Activated CD8-positive, alpha-beta memory T cell treated with anti-CD3 and anti-CD28 coated beads for 48 hours (primary cell): ENCODE data around the gene RAP1GAP2.
A peak's percentile ranks its signal among the peaks of the same experiment; 100 is the strongest.
"Not testable (repeated sequence)": the region's sequence is repeated elsewhere in the genome, so short reads cannot be mapped to it uniquely, and the experiment has no call there.

Source experiments
- DNase-seq, 3 experiments: peaks; one replicate each; pipeline ENCODE4 v3.0.0-alpha.2; 2020; ENCODE audit warnings: low read depth in 2 of 3, low spot score in 2 of 3

The RAP1GAP2 gene

DNA sequence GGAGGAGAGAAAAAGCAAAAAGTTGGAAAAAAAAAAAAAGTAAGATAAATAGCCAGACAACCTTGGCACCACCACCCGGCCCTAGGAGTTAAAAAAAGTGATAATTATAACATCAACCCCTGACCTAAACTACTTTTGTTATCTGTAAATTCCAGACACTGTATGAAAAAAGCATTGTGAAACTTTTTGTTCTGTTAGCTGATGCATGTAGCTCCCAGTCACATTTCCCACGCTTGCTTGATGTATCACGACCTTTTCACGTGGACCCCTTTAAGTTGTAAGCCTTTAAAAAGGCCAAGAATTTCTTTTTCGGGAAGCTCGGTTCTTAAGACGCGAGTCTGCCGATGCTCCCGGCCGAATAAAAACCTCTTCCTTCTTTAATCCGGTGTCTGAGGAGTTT lies 10.9 kb upstream of the RAP1GAP2 start:
- not testable (repeated sequence) for DNase-seq

DNA sequence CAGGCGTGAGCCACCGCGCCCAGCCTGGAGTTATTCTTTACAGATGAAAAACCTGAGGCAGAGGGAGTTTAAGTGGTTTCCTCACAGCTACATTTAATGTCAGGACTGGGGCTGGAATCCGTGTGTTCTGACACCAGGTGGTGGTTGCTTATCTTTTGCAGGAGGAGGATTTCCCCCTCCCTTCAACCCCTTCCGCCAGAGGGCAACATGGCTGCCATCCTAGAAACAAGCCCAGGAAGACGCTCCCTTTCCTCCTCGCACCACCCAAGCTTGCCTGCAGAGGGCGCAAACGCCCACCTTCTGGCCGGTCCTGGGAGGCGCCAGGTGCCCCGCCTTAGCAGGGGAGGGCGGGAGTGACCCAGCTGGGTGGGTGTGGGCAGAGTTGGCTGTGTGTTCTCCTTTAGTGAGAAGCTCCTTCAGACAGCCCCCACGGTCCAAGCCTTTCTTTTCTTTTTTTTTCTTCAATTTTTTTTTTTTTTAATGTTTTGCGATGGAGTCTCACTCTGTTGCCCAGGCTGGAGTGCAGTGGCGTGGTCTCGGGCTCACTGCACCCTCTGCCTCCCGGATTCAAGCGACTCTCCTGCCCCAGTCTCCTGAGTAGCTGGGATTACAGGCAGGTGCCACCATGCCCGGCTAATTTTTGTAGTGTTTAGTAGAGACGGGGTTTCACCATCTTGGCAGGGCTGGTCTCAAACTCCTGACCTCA lies 9.9 kb upstream of the RAP1GAP2 start:
- DNase-seq, result peak; percentile 81 to 96 (median 91)

DNA sequence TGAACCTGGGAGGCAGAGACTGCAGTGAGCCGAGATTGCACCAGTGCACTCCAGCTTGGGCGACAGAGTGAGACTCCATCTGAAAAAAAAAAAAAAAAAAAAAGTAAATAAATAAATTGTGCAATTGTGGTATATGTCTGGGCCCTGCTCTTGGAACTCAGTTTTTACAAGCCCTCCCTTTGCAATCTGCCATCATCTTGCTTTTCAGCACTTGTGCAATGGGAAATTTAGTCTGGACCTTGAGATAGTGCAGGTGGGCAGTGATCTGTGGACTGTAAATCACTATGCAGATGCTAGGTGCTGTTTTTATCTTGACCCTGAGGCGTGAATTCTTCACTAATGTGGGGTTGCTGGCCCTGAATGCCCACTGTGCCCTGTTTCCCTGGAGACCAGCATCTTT lies 6.5 kb upstream of the RAP1GAP2 start:
- DNase-seq, result no peak

DNA sequence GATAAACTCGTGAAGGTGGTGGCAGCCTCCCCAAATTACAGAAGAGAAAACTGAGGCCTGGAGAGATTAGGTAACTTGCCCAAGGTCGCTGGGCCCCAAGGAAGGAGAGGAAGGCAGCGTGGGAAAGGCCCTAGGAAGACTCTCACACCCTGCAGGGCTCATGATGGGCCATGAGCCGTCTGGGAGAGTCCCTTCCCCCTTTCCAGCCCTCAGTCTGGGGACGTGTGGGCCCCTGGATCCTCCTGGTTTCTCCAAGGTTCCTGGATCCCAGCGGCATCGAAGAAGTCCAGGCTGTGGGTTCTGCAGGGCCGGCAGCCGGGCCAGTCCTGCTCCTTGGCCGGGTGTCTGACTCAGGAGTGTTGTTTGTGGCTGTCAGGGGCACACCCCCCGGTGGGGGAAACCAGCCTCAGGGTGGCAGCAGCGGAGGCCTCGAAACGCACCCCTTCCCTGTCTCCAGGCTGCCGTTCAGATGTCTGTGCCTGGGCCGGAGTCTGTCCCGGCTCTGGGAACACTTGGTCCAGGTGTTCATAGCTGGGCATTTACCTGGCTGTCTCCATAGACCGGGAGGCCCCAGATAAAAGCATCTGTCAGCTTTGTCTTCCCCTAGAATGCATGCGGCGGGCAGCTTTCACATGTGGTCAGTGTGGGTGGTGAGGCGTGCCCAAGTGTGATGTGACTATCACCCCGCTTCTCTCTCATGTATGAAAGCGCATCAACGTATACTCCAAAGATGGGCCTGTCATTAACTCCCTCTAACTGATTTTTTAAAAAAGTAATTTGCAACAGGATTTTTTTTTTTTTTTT lies 3.7 kb upstream of the RAP1GAP2 start:
- peak; percentile 58 to 66 (median 64) for DNase-seq

DNA sequence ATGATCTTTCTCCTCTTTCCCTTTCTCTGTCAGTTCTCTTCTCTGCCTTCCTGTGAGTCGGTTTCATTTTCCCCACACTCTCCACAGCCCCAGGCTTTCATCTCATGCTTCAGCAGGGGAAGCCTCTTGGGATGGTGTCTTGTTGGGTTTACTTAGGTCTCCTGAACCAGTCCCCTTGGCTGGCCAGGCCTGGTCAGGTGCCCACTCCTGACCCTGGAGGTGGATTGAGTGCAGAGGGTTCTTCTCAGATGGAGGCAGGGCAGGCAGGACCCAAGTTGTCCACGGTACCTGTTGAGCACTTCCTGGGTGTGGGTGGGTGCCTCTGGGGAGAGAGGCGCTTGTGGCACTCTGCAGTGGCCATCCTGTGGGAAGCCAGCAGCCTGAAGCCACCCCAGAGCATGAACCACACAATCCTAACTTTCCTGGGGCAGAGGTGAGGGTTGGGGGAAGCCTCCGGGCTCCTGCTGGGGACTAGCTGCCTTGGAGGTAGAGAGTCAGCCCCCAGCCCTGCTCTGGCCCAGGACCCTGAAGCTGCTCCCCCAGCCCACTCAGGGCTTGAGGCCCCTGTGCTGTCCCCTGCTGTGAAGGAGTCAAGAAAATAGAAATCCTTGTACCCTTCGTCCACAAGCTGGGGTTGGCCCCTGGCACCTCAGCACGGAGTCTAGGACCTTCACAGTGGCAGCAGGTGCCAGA lies 2.0 kb upstream of the RAP1GAP2 start:
- no peak for DNase-seq

DNA sequence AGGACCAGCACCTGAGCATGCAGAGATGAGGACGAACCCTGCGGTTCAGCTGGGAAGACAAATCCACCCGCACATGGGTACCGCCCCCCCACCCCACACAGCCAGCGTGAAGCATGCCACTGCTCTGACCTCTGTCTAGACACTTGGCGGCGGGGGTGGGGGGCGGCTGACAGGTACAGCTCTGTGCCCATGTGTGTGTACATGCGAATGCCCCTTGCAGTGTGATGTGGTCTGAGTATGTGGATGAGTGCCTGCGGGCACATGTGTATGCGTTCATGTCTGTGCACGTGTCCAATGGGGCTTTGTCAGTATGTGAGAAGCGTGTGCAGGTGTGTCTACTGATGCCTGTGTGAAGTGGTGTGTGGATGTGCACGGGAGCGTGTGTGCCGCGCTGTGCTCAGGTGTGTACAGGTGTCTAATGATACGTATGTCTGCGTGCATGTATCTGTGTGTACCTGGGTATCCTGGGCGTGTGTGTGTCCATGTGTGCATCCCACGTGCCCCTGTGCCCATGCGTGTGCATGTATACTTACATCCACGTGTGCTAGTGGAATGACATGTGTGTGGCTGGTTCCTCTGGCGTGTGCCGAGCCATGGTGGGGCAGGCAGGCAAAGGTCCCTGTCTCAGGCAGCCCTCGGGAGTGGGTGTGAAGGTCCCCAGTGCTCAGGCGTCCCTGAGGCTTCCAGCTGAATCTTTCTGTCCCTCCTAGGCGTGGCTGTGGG lies 636 bp upstream of the RAP1GAP2 start:
- DNase-seq, result no peak

DNA sequence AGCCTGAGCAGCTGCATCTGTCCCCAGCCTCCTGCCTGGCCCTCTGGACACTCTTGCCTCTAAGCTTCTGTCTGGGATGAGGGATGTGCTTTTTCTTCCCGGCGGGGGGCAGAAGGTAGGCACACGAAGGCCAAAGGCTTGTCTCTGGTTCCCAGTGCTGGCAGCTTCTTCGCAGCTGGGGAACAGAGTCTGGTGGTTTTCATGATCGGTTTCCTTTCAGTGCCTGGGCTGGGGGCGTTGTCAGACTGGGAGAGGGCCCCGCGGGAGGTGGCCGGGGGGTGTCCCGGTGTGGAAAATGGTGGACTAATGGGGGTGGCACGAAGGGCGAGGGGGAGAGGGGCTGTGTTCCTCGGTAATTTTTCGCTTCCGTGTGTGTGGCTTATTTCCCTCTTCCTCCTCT lies 988 bp downstream of the RAP1GAP2 start:
- DNase-seq, result no peak

DNA sequence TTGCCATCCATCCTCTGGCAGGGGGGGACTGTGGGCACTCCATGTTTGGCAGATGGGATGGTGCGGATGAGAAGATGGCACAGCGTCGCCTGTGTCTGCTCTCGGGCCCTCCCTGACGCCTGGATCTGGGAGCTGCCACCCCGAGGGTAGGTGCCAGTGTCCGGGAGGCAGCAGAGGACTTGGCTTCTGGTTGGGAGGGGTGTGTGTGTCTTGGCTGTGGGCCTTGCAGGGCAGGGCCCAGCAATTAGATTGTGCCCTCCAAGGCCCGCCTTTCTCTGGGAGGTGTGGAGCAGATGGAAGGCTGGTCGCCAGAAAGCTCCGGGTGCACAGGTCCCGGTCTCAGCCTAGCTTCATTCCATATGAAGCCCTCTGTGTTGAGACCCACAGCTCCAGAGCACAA lies 1.4 kb downstream of the RAP1GAP2 start:
- no peak for DNase-seq

DNA sequence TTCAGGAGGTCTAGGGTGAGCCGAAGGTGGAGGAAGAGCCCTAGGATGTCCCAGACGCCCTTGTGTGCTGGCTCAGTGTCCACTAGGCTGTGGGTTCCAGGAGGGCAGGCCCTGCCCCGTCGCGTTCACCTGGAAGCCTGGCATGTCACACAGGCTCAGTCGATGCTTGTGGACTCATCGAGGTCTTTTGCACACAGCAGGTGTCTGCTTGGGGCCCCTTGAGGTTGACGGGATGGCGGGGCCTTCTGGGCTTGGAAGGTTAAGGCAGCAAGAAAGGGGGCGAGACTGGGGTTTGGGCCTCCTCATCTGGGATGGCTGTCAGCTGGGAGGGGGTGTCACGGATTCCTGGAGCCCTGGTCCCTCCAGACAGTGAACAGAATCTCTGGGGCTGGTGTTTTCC lies 1.9 kb downstream of the RAP1GAP2 start:
- DNase-seq, result no peak

DNA sequence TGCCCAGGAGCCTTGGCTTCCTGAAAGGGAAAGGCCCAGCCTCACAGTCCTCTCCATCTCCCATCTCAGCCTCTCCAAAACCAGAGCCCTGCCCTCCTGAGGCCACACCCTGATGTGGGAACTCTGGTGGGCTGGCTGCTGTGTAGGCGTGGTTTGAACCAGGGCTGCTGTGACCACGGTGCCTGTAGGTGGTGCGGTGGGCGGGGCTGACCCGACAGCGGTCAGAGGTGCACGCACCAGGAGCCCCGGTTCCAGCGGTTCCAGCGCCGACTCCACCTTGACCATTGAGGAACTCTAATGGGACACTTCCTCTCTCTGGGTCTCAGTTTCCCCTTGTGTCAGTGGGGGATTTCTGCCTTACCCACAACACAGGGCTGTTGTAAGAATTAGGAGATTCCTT lies 2.4 kb downstream of the RAP1GAP2 start:
- DNase-seq, result no peak

DNA sequence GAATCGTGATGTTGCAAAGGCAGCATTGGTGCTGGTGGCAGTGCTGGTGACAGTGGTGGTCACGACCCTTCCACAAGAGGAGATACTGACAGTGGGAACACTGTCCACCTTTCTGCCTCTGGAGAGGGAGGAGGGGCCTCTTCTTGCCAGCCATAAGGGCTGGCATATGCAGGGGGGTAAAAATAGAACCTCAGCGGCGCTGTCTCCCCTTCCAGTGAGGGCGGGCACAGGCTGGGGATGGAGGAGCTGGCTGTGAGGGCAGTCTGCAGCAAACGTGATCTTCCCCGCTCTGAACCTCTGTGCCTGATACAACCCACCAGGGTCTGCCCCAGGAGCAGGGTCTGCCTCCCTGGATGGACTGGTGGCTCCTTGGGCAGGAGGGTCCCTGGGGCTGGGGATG lies 3.4 kb downstream of the RAP1GAP2 start:
- DNase-seq, result no peak

DNA sequence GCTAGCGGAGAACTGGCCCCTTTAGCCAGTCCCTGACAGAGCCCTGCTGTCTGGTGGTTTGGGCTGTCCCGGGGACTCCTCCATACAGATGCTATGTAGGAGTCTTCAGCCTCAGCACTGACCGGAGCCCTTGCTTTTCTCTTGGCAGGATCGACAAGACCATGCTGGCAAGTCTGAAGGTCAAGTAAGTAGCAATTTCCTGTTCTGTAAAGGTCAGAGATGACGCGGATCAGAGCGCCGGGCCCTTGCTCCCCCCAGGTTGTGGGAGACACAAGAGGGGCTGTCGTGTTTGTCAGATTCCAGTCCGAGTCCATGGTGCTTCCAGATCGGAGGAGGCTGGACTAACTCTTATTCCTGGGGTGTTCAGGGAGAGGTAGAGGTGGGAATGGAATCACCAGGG lies 4.1 kb downstream of the RAP1GAP2 start:
- DNase-seq, result no peak

DNA sequence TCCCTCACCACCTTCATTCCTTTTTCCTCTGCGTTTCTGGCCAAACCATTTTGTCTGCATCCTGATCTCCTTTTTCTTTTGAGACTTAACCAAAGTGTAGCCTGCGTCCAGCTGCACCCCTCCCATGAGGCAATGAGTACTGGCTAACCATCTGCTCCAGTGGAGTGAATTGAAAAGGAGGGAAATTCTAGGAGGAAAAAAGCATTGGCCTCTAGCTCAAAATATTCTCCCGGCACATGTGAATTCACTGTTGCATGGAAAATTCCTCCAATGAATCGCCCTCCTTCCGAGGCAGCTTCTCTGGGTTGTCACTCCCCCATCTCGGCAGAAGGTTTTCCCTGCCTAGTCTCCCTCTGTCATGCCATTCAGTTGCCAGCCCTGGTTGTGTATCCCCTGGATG lies 5.6 kb downstream of the RAP1GAP2 start:
- DNase-seq, result no peak

DNA sequence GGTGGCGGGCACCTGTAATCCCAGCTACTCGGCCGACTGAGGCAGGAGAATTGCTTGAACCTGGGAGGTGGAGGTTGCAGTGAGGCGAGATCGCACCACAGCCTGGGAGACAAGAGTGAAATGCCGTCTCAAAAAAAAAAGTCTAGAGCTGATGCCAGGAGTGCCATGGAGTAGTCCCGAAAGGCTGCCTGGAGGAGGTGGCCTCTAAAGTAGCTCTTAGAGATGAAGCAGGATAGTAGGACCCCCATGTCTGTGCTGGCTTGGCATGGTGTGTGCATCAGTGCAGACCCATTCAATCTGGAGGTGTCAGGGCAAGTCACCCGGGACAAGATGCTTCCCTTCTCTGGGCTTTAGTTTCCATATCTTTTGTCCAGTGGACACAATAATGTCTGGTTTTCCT lies 6.3 kb downstream of the RAP1GAP2 start:
- no peak for DNase-seq

DNA sequence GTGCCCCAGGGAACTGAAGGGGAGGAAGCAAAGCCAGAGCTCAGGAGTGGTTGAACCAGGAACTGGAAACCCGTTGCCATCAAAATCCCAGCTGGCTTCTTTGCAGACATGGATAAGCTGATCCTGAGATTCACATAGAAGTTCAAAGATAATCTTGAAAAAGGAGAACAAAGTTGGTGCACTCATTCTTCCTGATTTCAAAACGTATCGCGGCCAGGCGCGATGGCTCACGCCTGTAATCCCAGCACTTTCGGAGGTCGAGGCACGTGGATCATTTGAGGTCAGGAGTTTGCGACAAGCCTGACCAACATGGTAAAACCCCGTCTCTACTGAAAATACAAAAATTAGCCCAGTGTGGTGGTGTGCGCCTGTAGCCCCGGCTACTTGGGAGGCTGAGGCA lies 7.1 kb downstream of the RAP1GAP2 start:
- DNase-seq, result no peak

DNA sequence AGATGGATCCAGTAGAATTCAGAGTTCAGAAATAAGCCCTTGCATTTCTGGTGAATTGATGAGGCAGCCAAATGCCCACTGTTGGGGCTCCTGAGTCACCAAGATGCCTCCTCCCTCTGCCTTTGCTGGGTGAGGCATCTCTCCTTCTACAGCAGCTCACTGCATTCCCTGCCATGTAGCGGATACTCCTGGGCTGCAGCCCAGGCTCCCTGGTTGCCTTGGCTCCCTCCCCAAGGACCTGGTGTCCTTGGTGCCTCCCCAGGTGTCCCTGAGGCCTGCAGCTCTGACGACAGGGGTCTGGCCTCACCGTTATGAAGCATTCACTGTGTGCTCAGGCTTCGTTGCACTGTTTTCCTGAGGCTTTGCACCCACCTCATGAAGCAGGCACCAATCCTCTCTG lies 7.7 kb downstream of the RAP1GAP2 start:
- no peak for DNase-seq

DNA sequence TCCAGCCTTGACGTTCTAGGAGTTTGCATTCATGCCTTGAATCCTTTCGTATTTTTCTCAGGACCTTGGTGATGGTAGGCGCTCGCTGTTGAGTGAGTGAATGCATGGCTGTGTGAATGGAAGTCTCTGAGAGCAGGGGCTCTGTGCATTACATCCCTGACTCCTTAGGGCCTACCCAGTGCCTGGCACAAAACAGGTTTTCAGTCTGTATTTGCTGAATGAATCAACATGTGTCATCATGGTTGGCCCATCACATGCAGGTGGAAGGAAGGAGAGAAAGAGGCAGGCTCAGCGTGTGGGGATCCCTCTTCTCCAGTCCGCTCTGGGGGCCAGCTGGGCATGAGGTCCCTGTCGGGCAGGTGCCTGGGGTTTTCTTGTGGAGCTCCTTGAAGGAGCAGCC lies 8.7 kb downstream of the RAP1GAP2 start:
- no peak for DNase-seq

DNA sequence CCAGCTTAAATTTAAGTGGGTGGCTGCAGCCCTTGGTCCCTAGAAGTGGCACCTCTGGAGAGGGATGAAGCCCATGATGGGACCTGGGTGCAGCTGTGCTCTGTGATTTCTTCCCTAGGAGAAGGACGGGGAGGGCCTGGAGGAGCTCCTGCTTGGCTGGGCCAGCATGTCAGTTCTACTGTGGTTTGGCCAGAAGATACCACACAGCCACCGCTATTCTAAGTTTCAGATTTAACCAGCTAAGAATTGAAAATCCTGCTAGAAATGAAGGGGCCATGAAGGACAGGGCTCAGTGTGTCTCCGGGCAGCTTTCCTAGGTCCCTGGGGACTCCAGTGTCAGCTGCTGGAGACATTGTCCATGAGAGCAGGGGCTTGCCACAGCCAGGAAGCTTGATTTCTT lies 9.7 kb downstream of the RAP1GAP2 start:
- DNase-seq, result no peak

DNA sequence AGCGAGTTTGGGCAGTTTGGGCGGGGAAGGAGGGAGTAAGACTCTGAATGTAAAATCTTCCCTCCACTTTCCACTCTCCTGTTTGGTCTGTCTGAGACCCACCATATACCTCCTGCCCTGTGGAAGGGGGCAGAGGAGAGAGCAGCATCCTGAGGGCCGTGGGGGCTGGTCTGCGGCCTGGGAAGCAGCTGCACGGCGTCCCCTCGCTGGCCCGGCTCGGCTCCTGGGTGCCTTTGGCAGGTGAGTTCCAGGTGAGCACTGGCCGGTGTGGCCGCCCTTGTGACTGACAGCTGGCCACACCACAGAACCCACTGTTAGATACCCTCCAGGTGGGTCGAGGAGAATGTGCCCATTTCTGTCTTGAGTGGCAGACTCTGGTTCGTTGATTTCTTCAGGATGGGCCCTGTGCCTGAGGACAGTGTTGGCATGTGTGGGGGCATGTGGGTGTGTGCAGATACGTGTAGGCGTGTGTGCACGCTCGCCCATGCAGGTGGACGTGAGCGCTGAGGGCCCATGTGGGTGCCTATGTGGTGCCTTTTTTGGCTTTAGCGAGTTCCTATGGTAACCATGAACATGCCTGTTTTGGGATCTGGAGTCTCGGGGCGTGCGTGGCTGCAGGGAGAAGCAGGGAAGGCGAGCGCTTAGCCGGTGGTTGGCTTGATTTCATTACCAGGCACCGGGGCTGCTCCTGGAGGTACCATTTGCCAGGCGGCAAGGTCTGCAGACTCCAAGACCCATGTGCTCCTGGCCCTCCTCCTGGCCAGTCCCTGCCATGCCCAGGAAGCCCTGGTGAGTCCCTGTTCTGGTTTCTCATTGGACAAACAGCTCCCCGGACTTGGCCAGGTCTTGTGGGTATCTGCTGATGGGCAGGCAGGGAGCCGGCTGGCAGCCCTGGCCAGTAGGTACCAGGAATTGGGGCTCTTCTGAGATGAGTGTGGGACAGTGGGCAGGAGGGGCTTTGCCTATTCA lies 12.4 kb downstream of the RAP1GAP2 start:
- DNase-seq, result no peak

DNA sequence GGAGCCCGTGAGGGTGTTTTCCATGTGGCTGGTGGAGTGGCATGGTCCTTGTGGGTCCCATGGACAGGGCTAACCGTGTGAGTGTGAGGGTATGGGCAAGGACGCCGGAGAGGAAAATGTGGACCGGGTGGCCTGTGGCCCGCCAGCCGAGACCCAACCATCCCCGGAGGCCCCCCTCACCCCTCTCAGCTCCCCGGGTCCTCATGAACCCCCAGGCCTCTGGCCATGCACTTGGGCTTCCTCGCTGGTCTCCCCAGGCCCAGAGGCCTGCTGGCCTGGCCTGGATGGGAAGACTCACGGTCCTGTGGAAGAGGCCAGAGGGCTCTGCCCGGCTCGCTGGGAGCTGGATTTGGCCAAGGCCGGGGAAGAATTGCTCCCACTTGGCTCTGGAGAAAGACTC lies 13.1 kb downstream of the RAP1GAP2 start:
- no peak for DNase-seq
